HepG2 (cell line): ENCODE measurements around the gene TAMM41. TPM values are rescaled to one million over a fixed set of nuclear protein-coding genes. Genes with fewer than 3 reads are reported as not detected.

Source experiments
- AKAP8 ChIP-seq: sonication (generic); formaldehyde crosslinking; IDR thresholded peaks from 2 replicates; pipeline ENCODE4 v1.5.1; 2020; ENCODE audit warnings: mild to moderate bottlenecking, missing genetic modification reagents
- BCLAF1 ChIP-seq: fragments of 450-650 bp; IDR thresholded peaks from 2 replicates; pipeline ENCODE4 v1.6.1; 2017; ENCODE audit warnings: mild to moderate bottlenecking
- FOXC1 ChIP-seq: sonication (generic); formaldehyde crosslinking; IDR thresholded peaks from 2 replicates; pipeline ENCODE4 v1.8.0; 2022; ENCODE audit warnings: mild to moderate bottlenecking, missing genetic modification reagents, borderline replicate concordance
- HMGXB3 ChIP-seq: sonication (generic); formaldehyde crosslinking; IDR thresholded peaks from 2 replicates; pipeline ENCODE4 v1.4.0; 2020; ENCODE audit warnings: missing genetic modification reagents, borderline replicate concordance
- ISL2 ChIP-seq: sonication (generic); formaldehyde crosslinking; IDR thresholded peaks from 2 replicates; pipeline ENCODE4 v1.5.0; 2020; ENCODE audit warnings: missing genetic modification reagents
- NFKBIZ ChIP-seq: IDR thresholded peaks from 2 replicates; pipeline ENCODE4 v1.6.1; 2018; ENCODE audit warnings: missing genetic modification reagents, missing compliant biosample characterization
- PAX8 ChIP-seq: sonication (generic); formaldehyde crosslinking; IDR thresholded peaks from 2 replicates; pipeline ENCODE4 v1.8.0; 2022; ENCODE audit warnings: mild to moderate bottlenecking, missing genetic modification reagents, borderline replicate concordance
- POLR2G ChIP-seq: fragments of 200-400 bp; formaldehyde crosslinking; IDR thresholded peaks from 2 replicates; pipeline ENCODE4 v1.6.1; 2018; ENCODE audit warnings: mild to moderate bottlenecking, low read depth, low read length, moderate library complexity
- RAD51 ChIP-seq: fragments of 450-650 bp; IDR thresholded peaks from 2 replicates; pipeline ENCODE4 v1.6.1; 2016; ENCODE audit warnings: borderline replicate concordance
- SMARCC2 ChIP-seq: fragments of 450-650 bp; IDR thresholded peaks from 2 replicates; pipeline ENCODE4 v1.6.1; 2017; ENCODE audit warnings: antibody characterized with exemption, mild to moderate bottlenecking
- SNAPC2 ChIP-seq: sonication (generic); formaldehyde crosslinking; IDR thresholded peaks from 2 replicates; pipeline ENCODE4 v1.8.1; 2022; ENCODE audit warnings: mild to moderate bottlenecking, missing genetic modification reagents
- SNRNP70 ChIP-seq: fragments of 200-400 bp; formaldehyde crosslinking; IDR thresholded peaks from 2 replicates; pipeline ENCODE4 v1.6.1; 2017; ENCODE audit warnings: mild to moderate bottlenecking, low read depth, low read length, moderate library complexity
- ZBTB25 ChIP-seq: IDR thresholded peaks from 2 replicates; pipeline ENCODE4 v1.6.1; 2018; ENCODE audit warnings: missing genetic modification reagents
- ZNF496 ChIP-seq: sonication (generic); formaldehyde crosslinking; IDR thresholded peaks from 2 replicates; pipeline ENCODE4 v1.8.1; 2023; ENCODE audit warnings: mild to moderate bottlenecking, moderate library complexity, missing genetic modification reagents; ENCODE audit not compliant: insufficient replicate concordance
- ZNF614 ChIP-seq: IDR thresholded peaks from 2 replicates; pipeline ENCODE4 v1.6.1; 2018; ENCODE audit warnings: missing biosample characterization, missing genetic modification reagents, inconsistent platforms, borderline replicate concordance
- ZNF75D ChIP-seq: sonication (generic); formaldehyde crosslinking; IDR thresholded peaks from 2 replicates; pipeline ENCODE4 v1.8.1; 2023; ENCODE audit warnings: missing genetic modification reagents, mild to moderate bottlenecking, borderline replicate concordance
- ZNF782 ChIP-seq: sonication (generic); formaldehyde crosslinking; IDR thresholded peaks from 2 replicates; pipeline ENCODE4 v1.4.0; 2020; ENCODE audit warnings: missing genetic modification reagents, mild to moderate bottlenecking, borderline replicate concordance
- polyA plus RNA-seq, 8 experiments: library from polyadenylated mRNA; depleted of rRNA in 3 of 8; stranded (reverse) in 7 of 8; unstranded in 1 of 8; fragments of >200 nt; fragmentation: Illumina TruSeq in 4 of 8; extraction: Trizol in 4 of 8; gene quantifications; 2 replicates each; pipeline versions ENCODE4 v1.2.1 to v1.2.3, GENCODE V29; 2011 to 2016; ENCODE audit warnings: low read depth in 4 of 8, missing spikeins in 1 of 8, mixed read lengths in 1 of 8; ENCODE audit not compliant: insufficient read depth in 1 of 8
- total RNA-seq, 5 experiments: library from RNA; depleted of rRNA; stranded (reverse); fragments of >200 nt; fragmentation: Illumina TruSeq; extraction: Trizol; gene quantifications; 2 replicates each; pipeline ENCODE4 v1.2.3, GENCODE V29; 2016; ENCODE audit warnings: low read depth in 1 of 5
- TF ChIP-seq, protein P1 (sequence below): sonication (generic); formaldehyde crosslinking; IDR thresholded peaks from 2 replicates; pipeline ENCODE4 v1.8.1; 2023; ENCODE audit warnings: mild to moderate bottlenecking, missing genetic modification reagents

The TAMM41 gene
- total and polyA plus RNA-seq, 2 of the 13 experiments (the other 11 are each of a cell fraction or from before 2014, with no cell fraction given) = 9.9 to 12.2 TPM

DNA sequence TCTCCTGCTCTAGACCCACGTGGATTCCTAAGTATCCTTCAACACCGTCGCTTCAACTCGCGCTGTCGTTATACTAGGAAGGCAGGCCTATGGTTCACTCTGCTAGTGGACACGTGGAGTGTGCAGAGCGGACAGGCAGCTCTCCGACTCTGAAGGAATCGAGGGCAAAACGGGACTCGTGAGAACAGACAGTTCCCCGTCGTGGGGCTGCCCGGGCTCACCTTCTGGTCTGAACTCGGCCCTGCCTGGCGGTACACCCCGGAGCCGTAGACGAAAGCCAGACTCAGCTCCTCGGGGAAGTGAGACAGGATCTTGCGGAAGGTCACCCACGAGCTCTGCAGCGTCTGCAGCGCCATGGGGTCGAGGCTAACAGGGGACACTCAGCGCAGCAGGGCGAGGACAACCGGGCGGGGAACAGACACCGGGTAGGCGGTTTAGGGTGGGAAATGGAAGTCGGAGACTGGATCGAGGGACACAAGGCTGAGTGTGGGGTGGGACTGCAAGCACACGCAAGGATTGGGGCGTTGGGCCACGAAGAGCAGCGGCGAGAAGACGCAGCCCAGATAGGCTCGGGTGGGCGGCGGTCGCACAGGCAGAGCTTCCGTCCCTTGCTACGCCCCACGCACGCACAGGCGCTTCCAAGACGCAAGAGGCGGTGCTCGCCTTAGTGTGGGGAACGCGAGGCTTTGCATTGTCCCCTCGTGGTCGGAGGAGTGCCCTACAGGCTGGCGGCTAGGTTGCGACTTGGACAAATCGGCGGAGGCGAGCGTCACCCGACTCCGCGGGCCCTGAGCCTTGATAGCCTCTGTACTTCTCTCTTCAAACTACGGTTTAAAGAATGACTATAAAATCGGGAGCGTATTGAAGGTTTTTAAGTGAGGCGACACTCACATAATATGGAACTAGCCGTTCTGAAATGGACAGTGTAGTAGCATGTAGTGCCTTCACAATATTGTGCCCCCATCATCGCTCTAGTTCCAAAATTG lies at the start of gene TAMM41 (continued):
- TF ChIP-seq HMGXB3 (CRISPR knock-in tag) (peak; percentile 2; the same call in 1 of the 2 replicates), NFKBIZ (CRISPR knock-in tag) (peak; percentile 62; the same call in 1 of the 2 replicates), SNRNP70 (no peak), ISL2 (CRISPR knock-in tag) (0 out of 2 replicates have a peak, but pooled peaks have one; percentile 28), ZNF496 (no peak), ZBTB25 (CRISPR knock-in tag) (peak; percentile 63; the same call in 1 of the 2 replicates), PAX8 (CRISPR knock-in tag) (no peak), POLR2G (peak; percentile 91), ZNF782 (CRISPR knock-in tag) (peak; percentile 86; the same call in 1 of the 2 replicates), ZNF614 (CRISPR knock-in tag) (peak; percentile 83; the same call in 1 of the 2 replicates), SMARCC2 (no peak), RAD51 (no peak), AKAP8 (CRISPR knock-in tag) (peak; percentile 60; the same call in 1 of the 2 replicates), BCLAF1 (no peak), SNAPC2 (no peak), ZNF75D (no peak), FOXC1 (CRISPR knock-in tag) (no peak; the same call in 1 of the 2 replicates)
- TF ChIP-seq, protein P1, sequence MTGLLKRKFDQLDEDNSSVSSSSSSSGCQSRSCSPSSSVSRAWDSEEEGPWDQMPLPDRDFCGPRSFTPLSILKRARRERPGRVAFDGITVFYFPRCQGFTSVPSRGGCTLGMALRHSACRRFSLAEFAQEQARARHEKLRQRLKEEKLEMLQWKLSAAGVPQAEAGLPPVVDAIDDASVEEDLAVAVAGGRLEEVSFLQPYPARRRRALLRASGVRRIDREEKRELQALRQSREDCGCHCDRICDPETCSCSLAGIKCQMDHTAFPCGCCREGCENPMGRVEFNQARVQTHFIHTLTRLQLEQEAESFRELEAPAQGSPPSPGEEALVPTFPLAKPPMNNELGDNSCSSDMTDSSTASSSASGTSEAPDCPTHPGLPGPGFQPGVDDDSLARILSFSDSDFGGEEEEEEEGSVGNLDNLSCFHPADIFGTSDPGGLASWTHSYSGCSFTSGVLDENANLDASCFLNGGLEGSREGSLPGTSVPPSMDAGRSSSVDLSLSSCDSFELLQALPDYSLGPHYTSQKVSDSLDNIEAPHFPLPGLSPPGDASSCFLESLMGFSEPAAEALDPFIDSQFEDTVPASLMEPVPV (CRISPR knock-in tag) = no peak
